Measurements from ENCODE around the gene FOXJ1.

The FOXJ1 gene

GRCh38 chr17:76089680-76090516, 51.1 kb downstream of the FOXJ1 start:
- DNase-seq, result no peak

GRCh38 chr17:76088868-76089576, 52.0 kb downstream of the FOXJ1 start:
- no peak for DNase-seq

GRCh38 chr17:76088041-76088867, 52.8 kb downstream of the FOXJ1 start:
- DNase-seq, result no peak

GRCh38 chr17:76087531-76087930, 53.5 kb downstream of the FOXJ1 start:
- DNase-seq, result no peak

- DNase-seq, result no peak
Observed at GRCh38 chr17:76086384-76086783, 54.7 kb downstream of the FOXJ1 start.
